ENCODE results near the gene HSH2D.
"Not testable (repeated sequence)": the region's sequence is repeated elsewhere in the genome, so short reads cannot be mapped to it uniquely, and the experiment has no call there.

The HSH2D gene

DNA sequence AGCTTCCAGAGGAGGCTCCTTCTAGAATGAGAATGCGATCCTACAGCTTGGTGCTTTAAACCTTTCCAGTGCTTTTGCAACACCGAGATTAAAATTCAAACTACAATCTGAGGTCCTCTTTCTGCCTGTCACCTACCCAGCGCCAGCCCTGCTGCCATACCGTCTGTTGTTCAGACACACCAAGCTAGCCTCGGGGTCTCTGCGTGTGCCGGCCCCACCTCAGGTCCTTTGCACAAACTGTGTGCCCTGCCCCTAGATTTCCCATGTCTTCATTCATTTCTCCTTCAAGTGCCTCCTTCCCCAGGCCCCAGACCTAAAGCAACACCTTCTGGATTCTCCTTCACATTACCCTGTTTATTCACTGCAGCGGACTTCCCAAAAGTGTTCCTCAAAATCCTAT is 11.1 kb downstream of the HSH2D start:
- FAIRE-seq (no peak), DNase-seq (ENCODE audit: low spot score) (no peak)

DNA sequence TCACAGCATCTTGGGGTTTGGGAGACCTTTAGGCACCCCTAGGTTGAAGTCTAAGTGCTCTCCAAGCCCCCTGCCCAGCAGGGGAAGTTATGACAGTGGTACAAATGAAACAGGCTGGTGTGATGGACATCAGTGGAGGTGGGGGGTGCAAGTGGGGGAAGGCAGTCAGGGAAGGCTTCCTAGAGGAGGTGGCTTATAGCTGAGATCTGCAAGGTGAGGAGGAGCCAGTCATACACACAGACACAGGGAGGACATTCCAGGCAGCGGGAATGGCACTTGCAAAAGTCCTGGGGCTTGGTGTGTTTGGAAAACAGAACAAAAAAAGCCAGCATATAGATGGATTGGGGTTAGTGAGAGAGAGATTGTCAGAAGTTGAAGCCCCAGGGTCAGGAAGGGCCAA is 11.6 kb downstream of the HSH2D start:
- DNase-seq (ENCODE audit: low spot score) = no peak
- no peak for FAIRE-seq

DNA sequence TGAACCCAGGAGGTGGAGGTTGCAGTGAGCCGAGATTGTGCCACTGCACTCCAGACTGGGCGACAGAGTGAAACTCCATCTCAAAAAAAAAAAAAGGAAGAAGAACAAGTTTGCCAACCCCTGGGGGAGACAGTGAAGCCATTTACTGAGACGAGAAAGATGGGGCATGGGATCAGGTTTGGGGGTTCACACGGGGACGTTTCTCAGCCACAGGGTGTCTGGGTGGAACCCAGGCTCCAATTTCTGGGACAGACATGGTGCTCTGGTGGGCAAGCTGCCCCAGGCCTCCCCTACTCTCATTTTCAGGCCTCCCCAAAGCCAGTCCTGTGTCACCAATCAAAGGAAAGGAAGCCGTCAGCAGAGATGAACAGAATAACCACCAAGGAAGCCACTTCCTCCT is 13.4 kb downstream of the HSH2D start:
- no peak for DNase-seq (ENCODE audit: low spot score)
- no peak for FAIRE-seq

GRCh38 chr19:16157601-16158000 is 14.1 kb downstream of the HSH2D start:
- DNase-seq (ENCODE audit: low spot score) (no peak), FAIRE-seq (no peak)

DNA sequence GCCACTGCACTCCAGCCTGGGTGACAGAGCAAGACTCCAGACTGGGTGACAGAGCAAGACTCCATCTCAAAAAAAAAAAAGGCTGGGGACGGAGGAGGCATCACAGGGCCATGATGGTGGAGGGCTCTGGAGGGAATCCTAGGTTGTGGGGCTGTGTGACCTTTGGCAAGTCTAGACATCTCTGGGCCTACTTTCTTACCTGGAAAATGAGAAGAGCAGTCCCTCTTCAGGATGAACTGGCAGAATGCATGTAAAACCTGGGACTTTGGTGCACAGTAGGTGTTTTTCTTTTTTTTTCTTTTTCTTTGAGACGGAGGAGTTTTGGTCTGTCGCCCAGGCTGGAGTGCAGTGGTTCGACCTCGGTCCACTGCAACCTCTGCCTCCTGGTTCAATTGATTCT is 16.2 kb downstream of the HSH2D start:
- FAIRE-seq (no peak), DNase-seq (ENCODE audit: low spot score) (no peak)

DNA sequence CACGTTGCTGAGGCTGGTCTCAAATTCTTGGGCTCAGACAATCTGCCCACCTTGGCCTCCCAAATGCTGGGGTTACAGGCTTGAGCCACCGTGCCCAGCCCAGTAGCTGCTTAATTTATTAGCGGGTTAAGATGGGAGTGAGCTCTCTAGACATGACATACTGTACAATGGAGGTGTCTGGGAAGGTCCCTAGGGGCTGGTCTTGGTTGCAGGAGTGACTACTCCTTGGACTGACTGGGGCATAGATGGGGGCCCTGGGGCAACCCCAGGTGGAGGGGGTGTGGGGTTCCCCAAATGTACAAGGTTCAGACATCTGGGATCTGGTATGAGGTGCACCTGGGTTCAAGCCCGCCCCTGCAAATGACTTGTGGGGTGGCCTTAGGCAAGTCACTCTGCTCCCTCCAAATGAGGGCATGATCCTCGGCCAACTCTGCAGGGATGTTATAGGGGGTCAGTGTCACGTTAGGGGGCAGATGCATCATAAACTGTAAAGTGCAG is 17.0 kb downstream of the HSH2D start:
- FAIRE-seq = no peak
- DNase-seq (ENCODE audit: low spot score) = no peak

- no peak for FAIRE-seq
- DNase-seq (ENCODE audit: low spot score) = peak; percentile 72
Observed at GRCh38 chr19:16160943-16161560, 17.6 kb downstream of the HSH2D start.

DNA sequence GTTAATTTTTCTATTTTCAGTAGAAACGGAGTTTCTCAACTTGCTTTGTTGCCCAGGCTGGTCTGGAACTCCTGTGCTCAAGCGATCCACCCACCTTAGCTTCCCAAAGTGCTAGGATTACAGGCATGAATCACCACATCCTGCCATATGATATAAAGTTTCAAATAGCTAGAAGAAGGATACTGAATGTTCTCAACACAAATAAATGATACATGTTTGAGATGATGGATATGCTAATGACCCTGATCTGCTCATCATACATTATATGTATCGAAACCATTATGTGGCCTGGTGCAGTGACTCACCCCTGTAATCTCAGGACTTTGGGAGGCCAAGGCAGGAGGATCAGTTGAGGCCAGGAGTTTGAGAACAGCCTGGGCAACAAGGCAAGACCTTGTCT is 18.4 kb downstream of the HSH2D start:
- no peak for FAIRE-seq
- DNase-seq (ENCODE audit: low spot score) = no peak

DNA sequence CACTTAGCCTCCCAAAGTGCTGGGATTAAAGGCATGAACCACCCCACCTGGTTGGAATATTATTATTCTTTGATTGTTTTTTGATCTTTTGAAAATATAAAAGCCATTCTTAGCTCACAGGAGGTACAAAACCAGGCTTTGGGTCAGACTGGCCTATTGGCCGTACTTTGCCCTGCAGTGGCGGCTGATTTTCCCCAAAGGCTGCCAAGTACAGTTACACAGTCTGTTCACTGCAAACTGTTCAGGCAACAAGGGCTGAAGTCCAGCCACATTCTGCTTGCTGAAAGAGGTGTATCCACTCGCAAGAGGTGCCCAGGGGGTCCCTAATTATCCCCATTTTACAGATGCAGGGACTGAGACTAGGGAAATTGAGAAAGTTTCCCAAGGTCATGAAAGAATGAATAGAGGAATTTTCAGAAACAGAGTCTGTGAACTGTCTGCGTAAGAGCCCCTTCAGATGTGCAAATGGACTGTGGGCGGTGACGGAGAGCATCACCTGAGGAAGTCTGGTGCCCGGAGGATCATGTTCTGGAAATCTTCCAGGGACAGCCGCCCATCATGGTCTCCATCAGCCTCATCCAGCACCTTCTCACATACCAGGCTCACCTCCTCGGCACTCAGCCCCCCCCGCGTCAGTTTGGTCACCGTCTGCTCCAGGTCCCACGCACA is 20.9 kb downstream of the HSH2D start:
- FAIRE-seq = no peak
- DNase-seq (ENCODE audit: low spot score) = no peak

DNA sequence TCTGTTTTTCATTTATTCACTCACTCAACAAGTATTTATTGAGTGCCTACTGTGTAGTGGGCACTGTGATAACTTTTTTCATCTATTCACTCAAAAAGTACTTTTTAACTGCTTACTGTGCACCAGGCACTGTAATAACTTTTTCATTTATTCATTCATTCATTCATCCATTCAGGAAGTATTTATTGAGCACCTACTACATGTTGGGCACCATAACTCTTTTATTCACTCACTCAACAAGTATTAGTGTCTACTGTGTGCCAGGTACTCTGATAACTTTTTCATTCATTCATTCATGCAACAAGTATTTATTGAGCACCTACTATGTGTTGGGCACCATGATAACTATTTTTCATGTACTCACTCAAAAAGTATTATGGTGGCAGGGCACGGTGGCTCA is 22.9 kb downstream of the HSH2D start:
- DNase-seq (ENCODE audit: low spot score) (no peak), FAIRE-seq (no peak)

DNA sequence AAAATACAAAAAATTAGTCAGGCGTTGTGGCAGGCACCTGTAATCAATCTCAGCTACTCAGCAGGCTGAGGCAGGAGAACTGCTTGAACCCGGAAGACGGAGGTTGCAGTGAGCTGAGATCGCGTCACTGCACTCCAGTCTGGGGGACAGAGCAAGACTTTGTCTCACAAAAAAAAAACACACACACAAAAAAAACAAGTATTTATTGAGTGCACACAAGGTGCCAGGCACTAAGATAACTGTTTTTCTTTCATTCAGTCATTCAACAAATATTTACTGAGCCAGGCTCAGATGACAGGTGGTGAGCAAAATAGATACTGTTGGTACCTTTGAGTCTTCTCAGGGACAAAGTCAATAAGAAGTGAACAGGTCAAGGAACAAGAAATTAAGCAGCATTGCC is 23.6 kb downstream of the HSH2D start:
- FAIRE-seq = no peak
- no peak for DNase-seq (ENCODE audit: low spot score)

DNA sequence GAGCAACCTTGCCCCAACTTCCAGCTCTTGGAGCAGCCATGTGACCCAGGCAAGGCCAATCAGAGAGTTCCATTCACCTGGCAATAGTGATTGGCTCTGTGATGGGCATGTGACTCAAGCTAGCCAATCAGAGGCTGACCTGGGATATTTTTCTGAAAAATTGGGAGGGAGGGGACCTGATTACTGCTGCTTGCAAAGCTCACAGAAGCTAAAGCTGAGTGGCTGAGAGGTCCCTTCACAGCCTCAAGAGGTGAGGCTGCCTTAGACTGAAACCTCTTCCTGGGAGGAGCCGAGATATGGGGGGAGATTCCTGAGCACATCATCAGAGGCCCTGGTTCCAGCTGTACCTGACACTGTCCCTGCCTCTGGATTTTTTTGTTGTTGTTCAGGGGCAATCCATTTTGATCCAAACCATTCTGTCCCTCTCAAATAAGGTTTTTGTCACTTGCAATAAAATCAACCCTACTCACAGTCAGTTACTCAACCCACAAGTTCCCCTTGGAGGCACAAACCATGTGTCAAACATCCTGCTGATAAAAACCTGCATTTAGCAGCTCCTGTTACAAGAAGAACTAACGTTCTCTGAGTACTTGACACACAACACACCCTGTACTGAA is 25.1 kb downstream of the HSH2D start:
- no peak for DNase-seq (ENCODE audit: low spot score)
- FAIRE-seq = no peak

DNA sequence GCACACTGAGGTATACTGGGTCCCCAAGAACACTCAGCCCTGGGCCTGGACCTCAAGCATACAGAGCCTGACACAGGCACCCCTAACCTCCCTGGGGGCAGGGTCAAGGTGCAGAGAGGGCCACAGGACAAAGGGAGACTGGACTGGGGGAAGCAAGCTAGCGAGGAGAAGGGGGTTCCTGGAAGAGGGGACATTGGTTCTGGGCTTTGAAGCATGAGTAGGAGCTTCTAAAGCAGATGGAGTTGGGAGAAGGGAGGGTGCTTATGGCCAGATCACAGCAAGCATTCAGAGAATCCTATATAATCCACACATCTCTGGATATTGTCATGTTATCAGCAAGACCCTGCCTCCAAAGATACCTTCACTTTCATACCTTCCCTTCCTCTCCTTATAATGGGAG is 26.6 kb downstream of the HSH2D start:
- no peak for FAIRE-seq
- no peak for DNase-seq (ENCODE audit: low spot score)

DNA sequence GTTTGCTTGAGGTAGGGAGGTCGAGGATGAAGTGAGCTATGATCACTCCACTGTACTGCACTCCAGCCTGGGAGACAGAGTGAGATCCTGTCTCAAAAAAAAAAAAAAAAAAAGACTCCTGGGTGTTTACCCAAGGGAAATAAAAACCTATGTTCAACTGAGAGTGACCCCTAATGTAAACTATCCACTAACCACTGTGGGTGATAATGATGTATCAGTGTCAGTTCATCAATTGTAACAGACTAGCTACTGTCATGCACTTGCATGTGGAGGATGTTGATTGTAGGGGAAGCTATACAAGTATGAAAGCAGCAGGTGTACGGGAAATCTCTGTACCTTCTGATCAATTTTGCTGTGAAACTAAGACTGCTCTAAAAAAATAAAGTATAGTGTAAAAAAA is 32.5 kb downstream of the HSH2D start:
- DNase-seq (ENCODE audit: low spot score) = no peak
- FAIRE-seq = no peak

DNA sequence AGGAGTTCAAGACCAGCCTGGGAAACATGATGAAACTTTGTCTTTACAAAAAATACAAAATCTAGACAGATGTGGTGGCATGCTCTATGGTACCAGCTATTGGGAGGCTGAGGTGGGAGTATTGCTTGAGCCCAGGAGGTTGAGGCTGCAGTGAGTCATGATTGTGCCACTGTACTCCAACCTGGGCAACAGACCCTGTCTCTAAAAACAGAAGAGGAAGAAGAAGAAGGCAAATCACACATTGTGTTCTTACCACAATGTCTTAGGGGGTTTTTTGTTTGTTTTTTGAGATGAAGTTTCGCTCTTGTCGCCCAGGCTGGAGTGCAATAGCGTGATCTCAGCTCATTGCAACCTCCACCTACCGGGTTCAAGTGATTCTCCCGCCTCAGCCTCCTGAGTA is 35.4 kb downstream of the HSH2D start:
- not testable (repeated sequence) for FAIRE-seq; DNase-seq (ENCODE audit: low spot score)

DNA sequence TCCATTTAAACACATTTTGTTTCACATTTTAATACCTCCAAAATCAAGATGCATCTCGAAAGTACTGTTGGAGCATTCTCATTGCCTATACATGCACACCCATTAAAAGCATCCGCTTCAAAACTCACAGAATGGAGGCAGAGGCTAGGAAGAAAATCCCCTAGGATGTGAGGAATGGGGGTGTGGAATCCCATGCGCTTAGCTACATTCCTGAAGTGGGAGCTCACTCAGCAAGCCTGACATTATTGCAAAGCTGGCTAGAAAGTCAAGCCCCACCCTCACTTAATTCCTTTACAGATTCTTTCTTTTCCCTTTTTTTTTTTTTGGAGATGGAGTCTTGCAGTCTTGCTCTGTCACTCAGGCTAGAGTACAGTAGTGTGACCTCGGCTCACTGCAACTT is 37.1 kb downstream of the HSH2D start:
- DNase-seq (ENCODE audit: low spot score) = peak; percentile 67
- no peak for FAIRE-seq

- DNase-seq (ENCODE audit: low spot score) (no peak), FAIRE-seq (no peak)
Observed at GRCh38 chr19:16184665-16185122, 41.2 kb downstream of the HSH2D start.

DNA sequence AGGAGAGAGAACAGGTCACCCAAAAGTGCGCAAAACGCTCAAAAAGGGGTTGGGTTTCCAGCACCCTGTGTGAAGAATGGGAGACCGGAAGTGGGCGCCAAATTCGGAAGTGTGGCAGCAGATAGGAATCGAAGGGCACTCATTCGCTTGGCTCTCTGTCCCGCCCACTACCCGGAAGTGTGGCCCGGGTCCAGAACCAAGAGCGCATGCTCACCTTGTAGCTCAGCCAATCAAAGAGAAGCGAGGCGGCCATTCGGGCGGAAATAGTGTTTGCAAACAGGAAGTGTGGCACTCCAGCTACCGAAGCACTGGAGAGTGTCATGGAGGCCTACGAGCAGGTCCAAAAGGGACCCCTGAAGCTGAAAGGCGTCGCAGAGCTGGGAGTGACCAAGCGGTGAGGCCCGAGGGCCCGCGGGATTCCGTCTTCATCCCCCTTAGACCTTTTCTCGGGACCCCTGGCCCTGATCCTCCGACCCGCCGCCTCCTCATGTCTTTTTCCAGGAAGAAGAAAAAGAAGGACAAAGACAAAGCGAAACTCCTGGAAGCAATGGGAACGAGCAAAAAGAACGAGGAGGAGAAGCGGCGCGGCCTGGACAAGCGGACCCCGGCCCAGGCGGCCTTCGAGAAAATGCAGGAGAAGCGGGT is 41.8 kb downstream of the HSH2D start, which contains the start of gene FAM32A:
FAM32A (plus strand) TSS at position 288 of the 645 bp plus-strand sequence; CDS start at position 321, 33 bp downstream.
- DNase-seq (ENCODE audit: low spot score) (peak; percentile 96), FAIRE-seq (no peak)

DNA sequence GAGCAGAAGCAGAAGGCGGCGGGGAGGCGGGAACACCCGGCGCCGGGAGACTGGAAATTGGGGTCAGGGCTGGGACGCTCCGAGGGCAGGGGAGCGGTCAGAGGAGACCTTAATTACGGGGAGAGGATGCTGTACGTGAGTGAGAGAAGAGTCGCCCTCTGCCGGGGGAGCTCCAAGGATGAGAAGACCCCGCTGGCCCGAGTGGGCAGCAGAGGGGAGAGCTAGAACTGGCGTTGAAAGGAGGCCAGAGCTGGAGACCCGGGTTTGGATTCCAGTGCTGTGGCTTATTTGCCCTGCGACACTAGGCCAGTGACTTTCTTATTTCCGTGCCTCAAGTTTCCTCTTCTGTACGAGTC is 42.3 kb downstream of the HSH2D start:
- peak; percentile 16 for DNase-seq (ENCODE audit: low spot score)
- FAIRE-seq = no peak

DNA sequence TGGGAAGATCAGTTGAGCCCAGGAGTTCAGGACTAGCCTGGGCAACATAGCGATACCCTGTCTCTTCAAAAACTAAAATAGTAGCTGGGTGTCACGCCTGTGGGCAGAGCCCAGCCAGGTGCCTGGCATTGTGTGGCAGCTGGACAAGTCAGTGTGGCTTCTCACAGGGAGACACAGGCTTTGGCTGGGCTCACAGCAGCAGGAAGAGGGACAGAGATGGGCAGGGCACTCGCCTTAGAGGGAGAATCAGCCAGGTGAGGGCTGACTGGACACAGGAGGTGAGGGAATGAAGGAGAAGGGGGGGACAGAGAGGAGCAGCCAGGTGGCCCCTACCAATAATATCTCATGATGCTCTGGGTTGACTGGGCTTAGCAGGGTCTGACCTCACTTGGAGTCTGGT is 45.0 kb downstream of the HSH2D start:
- no peak for DNase-seq (ENCODE audit: low spot score)
- FAIRE-seq = no peak

GRCh38 chr19:16190198-16190597 is 46.7 kb downstream of the HSH2D start:
- DNase-seq (ENCODE audit: low spot score) (no peak), FAIRE-seq (no peak)

DNA sequence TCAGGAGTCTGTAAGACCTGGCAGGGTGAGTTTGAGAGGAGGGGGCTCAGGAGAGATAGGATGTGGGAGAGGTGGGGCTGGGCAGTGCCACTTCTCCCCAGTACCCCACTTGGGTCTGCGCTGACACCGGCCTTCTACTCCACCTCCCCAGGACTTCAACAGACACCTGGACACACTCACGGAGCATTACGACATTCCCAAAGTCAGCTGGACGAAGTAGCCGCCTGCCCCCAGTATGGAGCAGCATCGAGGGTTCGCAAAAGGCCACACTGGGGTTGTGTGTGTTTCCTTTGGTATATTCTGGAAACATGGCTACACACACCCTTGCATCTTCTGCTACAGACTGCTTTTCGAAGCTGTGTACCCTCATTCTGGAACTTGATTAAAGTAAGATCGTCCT is 47.3 kb downstream of the HSH2D start:
- no peak for DNase-seq (ENCODE audit: low spot score)
- FAIRE-seq = no peak
